NCI-H2081 treated with DMSO at 0.1 percent for 48 hours (cell line): Measurements from ENCODE around the gene GALNT12.

Experiments used
- DNase-seq: peaks from one replicate; lab custom pipeline; 2025; lab: John Stamatoyannopoulos, UW

The GALNT12 gene

DNA sequence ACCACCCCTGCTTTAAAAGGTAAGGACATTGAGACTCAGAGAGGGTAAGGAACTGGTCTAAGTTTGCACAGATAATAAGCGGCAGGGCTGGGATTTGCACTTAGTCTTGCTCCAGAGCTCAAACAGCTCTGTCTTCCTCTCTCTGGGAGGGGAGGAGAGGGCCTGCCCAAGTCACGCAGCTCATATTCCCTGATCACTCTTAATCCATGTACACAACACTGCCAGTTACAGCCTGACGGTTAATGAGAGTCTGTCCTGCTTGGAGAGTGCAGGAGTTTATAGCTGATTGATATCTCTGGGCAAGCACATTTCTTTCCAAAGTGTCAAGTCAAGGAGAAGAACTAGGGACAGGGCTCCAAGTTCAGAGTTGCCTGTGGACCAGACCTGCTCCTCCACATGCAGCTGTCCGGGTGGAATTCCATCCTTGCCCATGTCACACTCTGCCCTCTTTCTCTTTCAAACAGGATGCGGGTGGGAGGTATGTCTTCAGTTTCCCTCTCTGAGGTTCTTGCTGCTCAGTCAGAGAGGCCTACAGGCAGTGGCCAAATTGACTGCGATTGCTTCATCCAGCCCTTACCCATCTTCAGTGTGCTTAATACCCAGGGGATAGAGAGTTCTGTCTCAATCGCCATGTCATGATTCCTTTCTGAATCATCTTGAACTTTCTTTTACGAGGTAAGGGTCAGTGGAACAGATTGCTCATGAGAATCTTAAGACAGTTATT, 54.5 kb downstream of the GALNT12 start:
- no peak for DNase-seq

- DNase-seq = no peak
Measured at GRCh38 chr9:98862936-98863335, 55.5 kb downstream of the GALNT12 start.

DNA sequence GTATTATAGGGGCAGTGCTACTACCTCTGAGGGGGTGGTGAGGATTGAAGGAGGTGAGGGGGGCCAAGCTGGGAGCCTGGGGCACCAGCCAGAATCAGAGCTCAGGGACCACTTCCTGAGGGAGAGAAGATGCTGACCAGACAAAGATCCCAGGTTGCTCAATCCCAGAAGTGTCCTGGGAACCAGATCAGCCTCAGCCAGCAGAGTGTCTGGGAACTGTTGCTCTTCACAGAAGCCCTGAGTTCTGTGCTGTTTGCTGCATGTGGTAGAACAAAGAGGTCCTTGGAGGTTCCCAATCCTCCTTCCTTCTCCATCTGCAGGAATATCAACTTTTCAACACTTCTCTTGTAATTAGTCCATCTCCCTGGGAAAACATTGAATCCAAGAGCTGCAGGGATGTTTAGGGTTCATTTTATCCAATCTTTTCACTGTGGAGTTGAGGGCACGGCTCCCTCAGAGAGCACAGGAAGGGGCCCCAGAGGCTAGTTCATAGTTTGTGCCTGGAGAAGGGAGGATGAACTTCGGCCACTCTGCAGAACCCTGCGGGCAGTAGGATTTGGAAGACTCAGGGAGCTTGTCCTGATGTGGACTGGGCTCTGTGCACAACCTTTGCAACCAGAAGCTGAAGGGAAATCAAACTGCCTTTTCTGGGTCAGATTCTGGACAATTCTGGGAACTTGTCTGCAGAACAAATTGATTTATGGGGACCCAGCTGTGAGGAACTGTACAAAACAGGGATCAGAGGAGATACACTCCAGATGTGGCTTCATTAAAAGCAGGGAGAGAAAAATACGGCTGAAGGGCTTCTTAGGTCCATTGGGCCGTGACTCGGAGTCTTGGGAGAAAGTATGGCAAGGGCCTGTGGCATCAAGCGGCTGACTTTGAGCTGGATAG, 57.1 kb downstream of the GALNT12 start:
- DNase-seq = no peak

DNA sequence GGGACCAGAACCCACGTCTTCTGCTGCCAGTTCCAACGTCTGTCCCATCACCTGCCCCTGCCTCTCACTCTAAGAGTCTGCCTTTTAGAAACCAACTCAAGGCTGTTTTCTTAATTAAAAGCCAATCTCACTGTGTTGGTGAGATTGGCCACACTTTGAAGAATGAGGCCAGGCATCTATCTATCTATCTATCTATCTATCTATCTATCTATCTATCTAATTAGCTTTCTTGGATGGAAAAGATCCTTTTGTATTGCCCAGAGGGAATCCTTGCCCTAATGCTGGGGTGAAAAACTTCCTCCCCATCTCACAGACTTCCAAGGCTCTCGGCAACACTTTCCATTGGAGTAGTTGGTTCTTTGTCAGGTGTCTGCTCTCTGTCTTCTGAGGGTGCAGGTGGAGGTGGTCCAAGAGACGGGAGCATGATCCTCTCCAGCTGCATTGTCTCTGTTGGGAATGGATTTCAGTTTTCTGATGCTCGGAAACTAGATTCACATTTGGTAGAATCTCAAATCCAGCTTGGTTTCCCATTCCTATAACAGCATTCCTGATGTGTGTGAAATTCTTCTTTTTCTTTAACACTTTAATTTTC, 57.9 kb downstream of the GALNT12 start:
- DNase-seq = no peak

GRCh38 chr9:98866435-98867102, 59.1 kb downstream of the GALNT12 start:
- no peak for DNase-seq

DNA sequence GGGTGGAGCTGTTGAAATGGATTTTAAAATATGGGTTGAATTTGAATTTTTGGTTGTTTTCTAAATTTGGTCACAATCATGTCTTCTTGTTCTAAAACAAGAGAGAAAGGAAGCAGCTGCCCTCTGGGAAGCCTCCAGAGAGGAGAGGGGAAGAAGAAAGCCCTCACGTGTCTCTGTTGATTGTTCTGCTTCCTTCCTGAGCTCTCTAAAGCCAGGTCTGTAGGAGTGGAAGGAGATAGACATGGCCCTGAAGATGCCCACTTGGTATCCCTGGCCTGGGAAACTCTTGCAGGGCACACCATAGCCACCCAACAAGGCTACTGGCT, 59.6 kb downstream of the GALNT12 start:
- DNase-seq = no peak

DNA sequence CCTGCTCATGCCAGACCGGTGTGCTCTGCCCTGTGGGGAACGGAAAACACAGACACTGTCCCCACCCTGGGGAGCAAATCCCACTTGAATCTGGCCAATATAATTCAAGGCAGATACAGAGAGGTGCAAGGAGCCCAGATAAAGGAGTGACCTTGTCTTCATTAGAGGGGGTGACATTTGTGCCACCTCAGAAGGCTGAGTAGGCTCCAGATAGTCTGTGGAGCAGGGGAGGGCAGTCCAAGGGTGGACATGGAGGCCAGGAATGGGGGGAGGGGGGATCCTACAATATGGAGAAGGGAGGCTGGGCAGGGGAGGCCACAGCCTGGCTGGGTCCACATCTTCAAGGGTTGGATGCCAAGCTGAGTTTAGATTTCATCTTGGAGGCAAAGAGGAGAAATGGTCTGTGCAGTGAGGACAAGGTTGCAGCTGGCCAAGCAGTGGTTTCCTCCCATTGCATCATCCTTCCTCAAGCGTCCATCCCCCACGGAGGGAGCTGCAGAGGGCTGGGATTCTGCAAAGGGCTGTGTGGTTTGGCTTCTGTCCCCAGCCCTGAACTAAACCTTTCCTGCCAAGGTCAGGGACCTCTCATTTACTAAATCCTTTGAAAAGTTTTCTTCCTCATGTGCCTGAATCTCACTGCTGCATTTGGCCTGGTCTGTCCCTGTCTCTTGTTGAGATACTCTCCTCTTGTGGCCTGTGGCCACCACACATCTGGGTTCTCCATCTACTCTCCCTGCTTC, 60.1 kb downstream of the GALNT12 start:
- DNase-seq = no peak

DNA sequence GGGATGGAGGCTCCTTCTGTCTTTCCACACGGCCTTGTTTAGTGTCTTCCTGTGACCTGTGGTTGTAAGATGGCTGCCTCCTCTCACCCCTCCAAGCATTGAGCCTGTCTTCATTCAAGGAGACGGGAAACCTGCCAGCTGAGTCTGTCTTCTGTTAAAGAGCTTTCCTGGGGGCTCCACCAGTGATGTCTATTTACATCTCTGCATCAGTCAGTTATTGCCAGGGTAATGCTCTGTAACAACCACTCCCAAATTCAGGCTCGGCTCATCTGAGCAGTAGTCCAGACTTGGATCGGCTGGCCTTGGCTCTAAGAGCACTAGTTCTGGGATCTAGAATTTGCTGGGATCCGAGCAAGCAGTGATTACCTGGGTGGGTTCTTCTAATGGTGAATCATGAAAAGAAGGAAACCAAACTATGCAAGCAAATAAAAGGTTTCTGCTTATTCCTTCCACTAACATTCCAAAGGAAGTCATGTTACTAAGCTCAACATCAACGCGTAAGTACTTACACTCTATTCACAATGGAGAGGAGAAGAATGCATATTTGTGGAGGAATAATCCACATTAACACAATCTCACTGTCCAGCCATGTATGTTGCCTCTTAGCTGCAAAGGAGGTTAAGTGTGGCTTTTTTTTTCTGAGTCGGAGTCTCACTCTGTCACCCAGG, 61.7 kb downstream of the GALNT12 start:
- no peak for DNase-seq

GRCh38 chr9:98869866-98870265, 62.4 kb downstream of the GALNT12 start:
- DNase-seq = no peak

- DNase-seq = no peak
Measured at GRCh38 chr9:98870782-98871557, 63.5 kb downstream of the GALNT12 start.

DNA sequence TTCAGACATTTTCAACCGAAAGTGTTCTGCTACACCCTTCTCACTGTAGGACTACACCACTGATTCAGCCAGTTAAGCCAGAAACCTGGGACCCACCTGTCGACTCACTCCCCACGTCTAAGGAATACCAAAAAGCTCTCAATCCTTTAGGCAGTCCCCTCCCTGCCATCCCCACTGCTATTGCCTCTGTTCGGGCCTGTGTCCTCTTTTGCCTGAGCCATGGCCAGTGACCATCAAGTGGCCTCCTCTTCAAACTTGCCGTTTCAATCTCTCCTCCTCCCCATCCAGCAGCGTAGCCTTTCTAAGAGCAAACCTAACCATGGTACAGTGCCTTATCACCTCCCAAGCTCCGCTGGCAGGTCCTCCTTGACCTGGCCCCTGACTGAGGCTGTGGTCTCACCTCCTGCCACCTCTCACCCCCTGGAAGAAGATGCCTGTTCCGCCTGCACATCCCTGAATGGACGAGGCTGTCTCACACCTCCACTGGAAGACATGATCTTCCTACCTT, 64.1 kb downstream of the GALNT12 start:
- DNase-seq = no peak

- no peak for DNase-seq
Measured at GRCh38 chr9:98873526-98873925, 66.1 kb downstream of the GALNT12 start.

DNA sequence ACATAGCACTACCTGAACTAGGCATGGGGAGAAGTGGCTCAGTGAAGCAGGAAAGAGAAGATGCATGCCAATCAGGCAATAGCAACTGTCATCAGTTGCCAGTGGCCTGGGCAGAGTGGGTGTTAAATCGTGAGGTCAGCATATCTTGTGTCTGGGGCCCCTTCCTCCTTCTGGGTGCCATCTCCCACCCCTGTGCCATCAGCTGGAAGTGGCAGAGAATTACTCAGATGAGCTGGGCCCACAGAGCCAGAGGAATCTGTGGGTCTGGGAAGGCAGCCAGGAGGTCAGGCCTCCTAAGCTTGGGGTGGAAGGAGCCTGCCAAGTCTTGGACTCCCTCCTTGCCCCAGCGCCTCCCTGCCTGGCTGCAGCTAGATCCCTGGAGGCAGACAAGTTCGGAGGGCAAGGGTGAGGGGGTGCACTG, 66.5 kb downstream of the GALNT12 start:
- DNase-seq = no peak

- DNase-seq = no peak
Measured at GRCh38 chr9:98874721-98875255, 67.3 kb downstream of the GALNT12 start.

GRCh38 chr9:98875536-98875935, 68.1 kb downstream of the GALNT12 start:
- no peak for DNase-seq

DNA sequence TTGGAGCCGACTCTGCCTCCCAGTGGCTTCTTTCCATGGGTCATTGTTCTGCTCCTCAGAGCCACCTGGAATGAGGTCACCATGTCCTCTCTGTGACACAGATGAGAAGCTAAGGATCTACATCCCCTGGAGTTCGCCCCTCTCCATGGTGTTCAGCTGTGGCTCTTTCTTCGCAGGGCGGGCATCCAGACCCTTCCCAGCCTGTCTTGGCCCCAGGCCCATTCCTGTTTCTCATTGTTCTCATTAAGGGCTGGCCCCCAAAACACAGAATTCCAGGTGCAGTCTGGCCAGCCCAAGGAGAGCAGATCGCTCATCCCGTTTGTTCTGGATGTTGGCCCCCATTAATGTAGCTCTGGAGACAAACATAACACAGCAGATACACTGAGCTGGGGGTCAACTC, 69.8 kb downstream of the GALNT12 start:
- DNase-seq = no peak

- no peak for DNase-seq
Measured at GRCh38 chr9:98879094-98879962, 71.9 kb downstream of the GALNT12 start.

GRCh38 chr9:98879963-98880310, 72.5 kb downstream of the GALNT12 start:
- no peak for DNase-seq
